NB4 (cell line): ENCODE results near the gene TBR1.

Experiments used
- POLR2A ChIP-seq: IDR thresholded peaks from 2 replicates; pipeline ENCODE4 v1.6.1; 2011; ENCODE audit warnings: mild to moderate bottlenecking; ENCODE audit not compliant: insufficient read length; ENCODE audit errors: extremely low read depth
- TF ChIP-seq, protein P1 (sequence below): IDR thresholded peaks from 2 replicates; pipeline ENCODE4 v1.6.1; 2011; ENCODE audit warnings: low read depth, low read length
- TF ChIP-seq, protein P2 (sequence below): IDR thresholded peaks from one replicate; pipeline ENCODE4 v1.5.1; 2012; ENCODE audit warnings: low read depth, low read length

- TF ChIP-seq, protein P1, sequence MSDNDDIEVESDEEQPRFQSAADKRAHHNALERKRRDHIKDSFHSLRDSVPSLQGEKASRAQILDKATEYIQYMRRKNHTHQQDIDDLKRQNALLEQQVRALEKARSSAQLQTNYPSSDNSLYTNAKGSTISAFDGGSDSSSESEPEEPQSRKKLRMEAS = no peak
- TF ChIP-seq, protein P2, sequence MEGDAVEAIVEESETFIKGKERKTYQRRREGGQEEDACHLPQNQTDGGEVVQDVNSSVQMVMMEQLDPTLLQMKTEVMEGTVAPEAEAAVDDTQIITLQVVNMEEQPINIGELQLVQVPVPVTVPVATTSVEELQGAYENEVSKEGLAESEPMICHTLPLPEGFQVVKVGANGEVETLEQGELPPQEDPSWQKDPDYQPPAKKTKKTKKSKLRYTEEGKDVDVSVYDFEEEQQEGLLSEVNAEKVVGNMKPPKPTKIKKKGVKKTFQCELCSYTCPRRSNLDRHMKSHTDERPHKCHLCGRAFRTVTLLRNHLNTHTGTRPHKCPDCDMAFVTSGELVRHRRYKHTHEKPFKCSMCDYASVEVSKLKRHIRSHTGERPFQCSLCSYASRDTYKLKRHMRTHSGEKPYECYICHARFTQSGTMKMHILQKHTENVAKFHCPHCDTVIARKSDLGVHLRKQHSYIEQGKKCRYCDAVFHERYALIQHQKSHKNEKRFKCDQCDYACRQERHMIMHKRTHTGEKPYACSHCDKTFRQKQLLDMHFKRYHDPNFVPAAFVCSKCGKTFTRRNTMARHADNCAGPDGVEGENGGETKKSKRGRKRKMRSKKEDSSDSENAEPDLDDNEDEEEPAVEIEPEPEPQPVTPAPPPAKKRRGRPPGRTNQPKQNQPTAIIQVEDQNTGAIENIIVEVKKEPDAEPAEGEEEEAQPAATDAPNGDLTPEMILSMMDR = no peak
- no peak for TF ChIP-seq POLR2A
Measured at GRCh38 chr2:161416708-161417437, 776 bp downstream of the TBR1 start.
